CD14-positive monocyte (primary cell): ENCODE measurements around the gene GRAMD1A. TPM values are rescaled to one million over a fixed set of nuclear protein-coding genes. Genes with fewer than 3 reads are reported as not detected.

ENCODE experiments used
- DNase-seq, 3 donors: peaks; one replicate each; pipeline ENCODE4 v3.0.0-alpha.2; 2011 to 2022
- H2AFZ ChIP-seq: 2 replicates; pipeline ENCODE4 v1.6.0; 2012; ENCODE audit warnings: mild to moderate bottlenecking, low read depth, low read length, inconsistent platforms; ENCODE audit not compliant: insufficient read depth, poor library complexity, severe bottlenecking
- H3K27ac ChIP-seq, 2 donors: 1 replicate in 1 of 2; 2 replicates in 1 of 2; pipeline ENCODE4 v1.5.1; 2012 to 2013; ENCODE audit warnings: low read length in 2 of 2, control low read depth in 1 of 2, inconsistent platforms in 1 of 2, low read depth in 1 of 2, mild to moderate bottlenecking in 1 of 2
- H3K27me3 ChIP-seq, 2 donors: one replicate each; pipeline versions ENCODE4 v1.6.0 to v1.6.1; 2011 to 2013; ENCODE audit warnings: low read length in 2 of 2; ENCODE audit not compliant: control insufficient read depth in 2 of 2, insufficient read depth in 2 of 2
- H3K36me3 ChIP-seq, 2 donors: replicated peaks in 1 of 2; 1 replicate in 1 of 2; 2 replicates in 1 of 2; pipeline versions ENCODE4 v1.5.1 to v1.6.1; 2012 to 2013; ENCODE audit warnings: low read length in 2 of 2, control low read depth in 1 of 2, inconsistent platforms in 1 of 2, mild to moderate bottlenecking in 1 of 2; ENCODE audit not compliant: insufficient read depth in 2 of 2, control insufficient read depth in 1 of 2
- H3K4me1 ChIP-seq, 2 donors: 1 replicate in 1 of 2; 2 replicates in 1 of 2; pipeline versions ENCODE4 v1.5.1 to v1.6.1; 2012 to 2013; ENCODE audit warnings: low read length in 2 of 2, control low read depth in 1 of 2, inconsistent platforms in 1 of 2, mild to moderate bottlenecking in 1 of 2, moderate library complexity in 1 of 2; ENCODE audit not compliant: insufficient read depth in 2 of 2, control insufficient read depth in 1 of 2
- H3K4me2 ChIP-seq: replicated peaks from 2 replicates; pipeline ENCODE3; 2012; ENCODE audit warnings: low read length, moderate library complexity, mild to moderate bottlenecking; ENCODE audit not compliant: poor library complexity, severe bottlenecking; ENCODE audit errors: extremely low read depth
- H3K4me3 ChIP-seq, 3 experiments: fragments of 200-600 bp in 1 of 3; sonication (generic) in 1 of 3; replicated peaks in 1 of 3; 1 replicate in 2 of 3; 2 replicates in 1 of 3; pipeline ENCODE4 v1.5.1; 2011 to 2013; ENCODE audit warnings: low read length in 3 of 3, mild to moderate bottlenecking in 3 of 3, control low read depth in 2 of 3, low read depth in 2 of 3, inconsistent platforms in 1 of 3, moderate library complexity in 1 of 3
- H3K79me2 ChIP-seq: 2 replicates; pipeline ENCODE4 v1.6.0; 2012; ENCODE audit warnings: mild to moderate bottlenecking, control low read depth, inconsistent platforms, low read length, moderate library complexity; ENCODE audit not compliant: insufficient read depth
- H3K9ac ChIP-seq: 2 replicates; pipeline ENCODE4 v1.6.0; 2017; ENCODE audit warnings: low read length, mild to moderate bottlenecking; ENCODE audit not compliant: insufficient read depth, poor library complexity, severe bottlenecking
- H3K9me3 ChIP-seq, 2 donors: replicated peaks in 1 of 2; 1 replicate in 1 of 2; 2 replicates in 1 of 2; pipeline versions ENCODE4 v1.5.1 to v1.6.1; 2012 to 2013; ENCODE audit warnings: low read length in 2 of 2, control low read depth in 1 of 2; ENCODE audit not compliant: control insufficient read depth in 1 of 2, insufficient read depth in 1 of 2
- H4K20me1 ChIP-seq: 2 replicates; pipeline ENCODE4 v1.6.0; 2012; ENCODE audit warnings: mild to moderate bottlenecking, low read length, control low read depth, moderate library complexity; ENCODE audit not compliant: insufficient read depth
- H3K27ac Mint-ChIP-seq, 7 donors: one replicate each; pipeline ENCODE4 v1.8.0; 2020; ENCODE audit warnings: mild to moderate bottlenecking in 7 of 7, mixed read lengths in 7 of 7, moderate library complexity in 6 of 7, inconsistent platforms in 2 of 7
- H3K27me3 Mint-ChIP-seq, 3 donors: one replicate each; pipeline ENCODE4 v1.8.0; 2021 to 2022; ENCODE audit warnings: low read depth in 3 of 3, mild to moderate bottlenecking in 3 of 3, mixed read lengths in 3 of 3, moderate library complexity in 3 of 3, inconsistent platforms in 1 of 3
- H3K36me3 Mint-ChIP-seq, 2 donors: one replicate each; pipeline ENCODE4 v1.8.0; 2020; ENCODE audit warnings: mixed read lengths in 2 of 2, inconsistent platforms in 1 of 2, mild to moderate bottlenecking in 1 of 2
- H3K4me1 Mint-ChIP-seq: one replicate; pipeline ENCODE4 v1.8.0; 2020; ENCODE audit warnings: mild to moderate bottlenecking, mixed read lengths
- H3K4me3 Mint-ChIP-seq, 2 donors: one replicate each; pipeline ENCODE4 v1.8.0; 2020; ENCODE audit warnings: mild to moderate bottlenecking in 2 of 2, mixed read lengths in 2 of 2, moderate library complexity in 1 of 2
- H3K9me3 Mint-ChIP-seq, 7 donors: one replicate each; pipeline ENCODE4 v1.8.0; 2020 to 2022; ENCODE audit warnings: mixed read lengths in 7 of 7, mild to moderate bottlenecking in 6 of 7, moderate library complexity in 6 of 7, inconsistent platforms in 2 of 7
- WGBS: methylation state at CpG from one replicate; pipeline ENCODE4 v1.1.5; 2013; ENCODE audit warnings: missing lambda C conversion rate; ENCODE audit not compliant: insufficient coverage; 5-methylcytosine and 5-hydroxymethylcytosine counted together
- intact Hi-C, 2 donors: fragments of 100-400 bp; cut with micrococcal nuclease; formaldehyde crosslinking; loops; one replicate each; pipeline versions ENCODE4 v1.15.0 to v1.15.1; 2023
- polyA plus RNA-seq, 3 donors: library from polyadenylated mRNA; depleted of rRNA in 1 of 3; unstranded in 2 of 3; stranded (reverse) in 1 of 3; fragments of 300-500 nt in 2 of 3; fragments of >200 nt in 1 of 3; fragmentation: Illumina TruSeq in 2 of 3; gene quantifications; 1 replicate in 2 of 3; 2 replicates in 1 of 3; pipeline ENCODE4 v1.2.3, GENCODE V29; 2012 to 2021
- TF ChIP-seq, protein P1 (sequence below): fragments of 200-600 bp; IDR thresholded peaks from one replicate; pipeline ENCODE4 v1.8.0; 2022; ENCODE audit warnings: antibody characterized with exemption, mild to moderate bottlenecking

GRAMD1A gene
- polyA plus RNA-seq, 3 donors, result 9.3 to 73.9 (median 15.1) TPM

GRCh38 chr19:35034005-35034502 lies 33.9 kb downstream of the GRAMD1A start:
- Histone ChIP-seq H3K27ac (no peak overlapping the region), H3K9me3 (no peaks in the 10 kb centered on the region), H4K20me1 (no peaks in the 10 kb centered on the region), H3K36me3 (no peaks in the 10 kb centered on the region), H3K4me1 (peaks cover 18 to 29% of the 10 kb centered on the region in 2 donors), H2AFZ (no peak overlapping the region), H3K4me3 (no peak overlapping the region), H3K79me2 (no peaks in the 10 kb centered on the region), H3K27me3 (peaks cover 14 to 40% of the 10 kb centered on the region in 2 donors), H3K4me2 (no peak overlapping the region), H3K9ac (no peak overlapping the region)
- Mint-ChIP-seq H3K36me3 (peaks cover 0 to 6% of the 10 kb centered on the region in 2 donors), H3K27me3 (peaks cover 35 to 55% (median 51%) of the 10 kb centered on the region in 3 donors), H3K27ac (no peak overlapping the region), H3K9me3 (peaks cover 0 to 8% (median 4%) of the 10 kb centered on the region in 7 donors), H3K4me1 (peaks cover 28% of the 10 kb centered on the region), H3K4me3 (no peak overlapping the region)
- intact Hi-C loops, result no loop called here
- 95% methylated on average over 17 of the region's 17 CpGs for WGBS
- TF ChIP-seq, protein P1, sequence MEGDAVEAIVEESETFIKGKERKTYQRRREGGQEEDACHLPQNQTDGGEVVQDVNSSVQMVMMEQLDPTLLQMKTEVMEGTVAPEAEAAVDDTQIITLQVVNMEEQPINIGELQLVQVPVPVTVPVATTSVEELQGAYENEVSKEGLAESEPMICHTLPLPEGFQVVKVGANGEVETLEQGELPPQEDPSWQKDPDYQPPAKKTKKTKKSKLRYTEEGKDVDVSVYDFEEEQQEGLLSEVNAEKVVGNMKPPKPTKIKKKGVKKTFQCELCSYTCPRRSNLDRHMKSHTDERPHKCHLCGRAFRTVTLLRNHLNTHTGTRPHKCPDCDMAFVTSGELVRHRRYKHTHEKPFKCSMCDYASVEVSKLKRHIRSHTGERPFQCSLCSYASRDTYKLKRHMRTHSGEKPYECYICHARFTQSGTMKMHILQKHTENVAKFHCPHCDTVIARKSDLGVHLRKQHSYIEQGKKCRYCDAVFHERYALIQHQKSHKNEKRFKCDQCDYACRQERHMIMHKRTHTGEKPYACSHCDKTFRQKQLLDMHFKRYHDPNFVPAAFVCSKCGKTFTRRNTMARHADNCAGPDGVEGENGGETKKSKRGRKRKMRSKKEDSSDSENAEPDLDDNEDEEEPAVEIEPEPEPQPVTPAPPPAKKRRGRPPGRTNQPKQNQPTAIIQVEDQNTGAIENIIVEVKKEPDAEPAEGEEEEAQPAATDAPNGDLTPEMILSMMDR, result no peak
- no peak for DNase-seq

DNA sequence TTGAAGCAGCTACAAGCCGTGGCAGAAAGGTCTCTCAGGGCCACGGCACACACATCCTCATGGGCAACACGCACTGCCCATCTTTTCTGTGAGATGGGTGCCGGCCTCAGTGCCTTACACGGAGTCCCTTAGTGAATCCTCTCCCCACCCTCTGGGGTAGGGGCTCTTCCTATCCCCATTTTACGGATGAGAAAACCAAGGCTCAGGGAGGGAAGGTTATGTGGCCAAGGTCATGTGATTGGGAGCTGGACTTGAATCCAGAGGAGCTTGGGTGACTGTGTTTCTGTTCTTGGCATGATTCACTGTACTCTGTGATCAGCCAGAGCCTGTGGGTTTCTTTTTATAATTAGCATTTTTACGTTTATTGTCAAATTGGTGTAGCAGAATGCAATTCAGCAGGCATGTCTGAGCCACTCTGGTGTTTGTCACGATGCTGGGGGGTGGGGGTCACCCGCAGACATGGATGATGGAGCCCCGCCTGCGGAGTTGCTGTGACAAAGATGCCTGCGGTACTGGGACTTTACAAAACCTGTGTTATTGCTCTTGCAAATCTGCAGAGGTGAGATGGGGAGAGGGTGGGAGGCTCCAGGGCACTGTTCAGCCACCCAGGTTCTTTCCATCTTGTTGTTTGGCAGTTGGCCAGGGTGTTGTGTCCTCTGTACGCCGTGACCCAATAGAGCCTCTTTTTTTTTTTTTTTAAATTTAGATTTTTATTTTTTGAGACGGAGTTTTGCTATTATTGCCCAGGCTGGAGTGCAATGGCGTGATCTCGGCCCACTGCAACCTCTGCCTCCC lies 34.7 kb downstream of the GRAMD1A start:
- no peak overlapping the region for H2AFZ ChIP-seq
- Mint-ChIP-seq H3K27me3 (peaks cover 31 to 56% (median 48%) of the 10 kb centered on the region in 3 donors), H3K36me3 (peaks cover 0 to 6% of the 10 kb centered on the region in 2 donors), H3K27ac (no peak overlapping the region), H3K4me3 (no peak overlapping the region), H3K9me3 (peaks cover 0 to 8% (median 4%) of the 10 kb centered on the region in 7 donors), H3K4me1 (peaks cover 28% of the 10 kb centered on the region)
- TF ChIP-seq, protein P1, result no peak
- peaks cover 23 to 34% of the 10 kb centered on the region in 2 donors for H3K4me1 ChIP-seq
- H3K9me3 ChIP-seq, result no peaks in the 10 kb centered on the region
- H3K36me3 ChIP-seq, result no peaks in the 10 kb centered on the region
- no peak overlapping the region for H3K4me3 ChIP-seq
- peaks cover 12 to 40% of the 10 kb centered on the region in 2 donors for H3K27me3 ChIP-seq
- DNase-seq, result no peak
- H4K20me1 ChIP-seq, result no peaks in the 10 kb centered on the region
- 98% methylated on average over 7 of the region's 17 CpGs for WGBS
- H3K4me2 ChIP-seq, result no peak overlapping the region
- intact Hi-C loops, result no loop called here
- H3K27ac ChIP-seq, result no peak overlapping the region
- no peaks in the 10 kb centered on the region for H3K79me2 ChIP-seq
- no peak overlapping the region for H3K9ac ChIP-seq
